NCI-H524 treated with DMSO at 0.1 percent for 48 hours (cell line): ENCODE data around the gene SSRP1.
"Not testable (repeated sequence)": the region's sequence is repeated elsewhere in the genome, so short reads cannot be mapped to it uniquely, and the experiment has no call there.

Experiments used
- DNase-seq: peaks from one replicate; lab custom pipeline; 2025; lab: John Stamatoyannopoulos, UW

Gene SSRP1

GRCh38 chr11:57300785-57301184, 34.9 kb downstream of the SSRP1 start:
- no peak for DNase-seq

GRCh38 chr11:57299150-57299737, 36.4 kb downstream of the SSRP1 start:
- DNase-seq = no peak

DNA sequence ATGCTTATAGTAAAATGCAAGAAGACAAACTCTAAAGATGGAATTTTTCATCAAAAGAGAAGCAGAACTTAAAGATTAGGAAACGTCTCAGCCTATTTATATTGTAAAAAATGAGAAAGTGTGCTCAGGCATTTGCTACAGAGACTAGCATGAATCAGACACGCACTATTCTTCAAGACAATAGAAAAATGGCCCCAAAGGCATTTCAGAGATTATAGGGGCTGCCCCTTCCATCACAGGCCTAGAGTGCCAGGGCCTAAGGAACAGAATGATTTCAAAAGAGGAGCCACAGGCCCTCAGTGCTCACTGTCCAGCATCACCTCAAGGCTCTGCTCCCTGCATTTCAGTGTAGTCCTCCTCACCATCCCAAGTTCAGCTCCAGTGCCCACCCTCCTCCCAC, 38.5 kb downstream of the SSRP1 start:
- no peak for DNase-seq

- DNase-seq = not testable (repeated sequence)
Measured at GRCh38 chr11:57296205-57296604, 39.5 kb downstream of the SSRP1 start.

- no peak for DNase-seq
Measured at GRCh38 chr11:57294225-57295131, 41.2 kb downstream of the SSRP1 start.

- DNase-seq = no peak
Measured at GRCh38 chr11:57290288-57290687, 45.4 kb downstream of the SSRP1 start.

GRCh38 chr11:57288771-57289579, 46.7 kb downstream of the SSRP1 start:
- no peak for DNase-seq

GRCh38 chr11:57287884-57288283, 47.8 kb downstream of the SSRP1 start:
- no peak for DNase-seq

DNA sequence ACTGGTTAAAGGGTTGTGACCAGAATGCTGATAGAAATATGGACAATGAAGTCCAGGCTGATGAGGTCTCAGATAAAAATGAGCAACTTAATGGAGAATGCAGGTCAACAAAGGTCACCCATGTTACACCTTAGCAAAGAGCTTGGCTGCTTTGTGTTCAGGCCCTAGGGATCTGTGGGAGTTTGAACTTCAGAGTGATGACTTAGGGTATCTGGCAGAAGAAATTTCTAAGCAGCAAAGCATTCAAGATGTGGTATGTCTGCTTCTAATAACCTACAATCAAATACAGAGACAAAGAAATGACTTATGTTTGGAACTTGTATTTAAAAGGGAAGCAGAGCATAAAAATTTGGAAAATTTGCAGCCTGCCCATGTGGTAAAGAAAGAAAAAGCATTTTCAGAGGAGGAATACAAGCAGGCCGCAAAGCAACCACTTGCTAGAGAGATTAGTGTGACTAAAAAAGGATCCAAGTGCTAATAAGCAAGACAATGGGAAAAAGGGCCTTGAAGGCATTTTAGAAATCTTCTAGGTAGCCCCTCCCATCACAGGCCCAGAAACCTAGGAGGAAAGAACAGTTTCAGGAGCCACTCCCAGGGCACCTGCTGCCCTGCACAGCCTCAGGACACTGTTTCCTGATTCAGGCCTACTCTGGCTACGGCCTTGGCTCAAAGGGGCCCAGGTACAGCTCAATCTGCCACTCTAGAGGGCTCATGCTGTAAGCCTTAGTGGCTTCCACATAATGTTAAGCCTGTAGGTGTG, 52.3 kb downstream of the SSRP1 start:
- no peak for DNase-seq

DNA sequence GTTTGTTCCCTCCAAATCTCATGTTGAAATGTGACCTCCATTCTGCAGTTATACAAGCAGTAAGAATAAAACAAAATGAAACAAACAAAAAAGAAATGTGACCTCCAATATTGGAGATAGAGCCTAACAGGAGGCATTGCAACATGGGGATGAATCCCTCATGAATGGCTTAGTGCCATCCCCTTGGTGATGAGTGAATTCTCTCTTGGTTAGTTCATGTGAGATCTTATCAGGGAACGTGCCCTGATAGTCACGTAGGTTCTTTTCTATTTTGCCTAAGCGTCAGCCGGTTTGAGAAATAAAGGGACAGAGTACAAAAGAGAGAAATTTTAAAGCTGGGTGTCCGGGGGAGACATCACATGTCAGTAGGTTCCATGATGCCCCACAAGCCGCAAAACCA, 54.1 kb downstream of the SSRP1 start:
- not testable (repeated sequence) for DNase-seq

GRCh38 chr11:57279116-57279515, 56.6 kb downstream of the SSRP1 start:
- no peak for DNase-seq

DNA sequence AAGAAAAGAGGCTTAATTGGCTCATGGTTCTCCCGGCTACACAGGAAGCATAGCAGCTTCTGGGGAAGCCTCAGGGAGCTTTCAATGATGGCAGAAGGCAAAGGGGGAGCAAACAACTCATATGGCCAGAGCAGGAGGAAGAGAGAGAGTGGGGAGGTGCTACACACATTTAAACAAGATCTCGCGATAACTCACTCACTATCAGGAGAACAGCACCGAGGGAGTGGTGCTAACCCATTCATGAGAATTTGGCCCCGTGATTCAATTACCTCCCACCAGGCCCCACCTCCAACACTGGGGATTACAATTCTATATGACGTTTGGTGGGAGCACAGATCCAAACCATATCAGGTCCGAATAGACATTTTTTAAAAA, 57.0 kb downstream of the SSRP1 start:
- no peak for DNase-seq

- peak; percentile 67 for DNase-seq
Measured at GRCh38 chr11:57277845-57278720, 57.6 kb downstream of the SSRP1 start.

DNA sequence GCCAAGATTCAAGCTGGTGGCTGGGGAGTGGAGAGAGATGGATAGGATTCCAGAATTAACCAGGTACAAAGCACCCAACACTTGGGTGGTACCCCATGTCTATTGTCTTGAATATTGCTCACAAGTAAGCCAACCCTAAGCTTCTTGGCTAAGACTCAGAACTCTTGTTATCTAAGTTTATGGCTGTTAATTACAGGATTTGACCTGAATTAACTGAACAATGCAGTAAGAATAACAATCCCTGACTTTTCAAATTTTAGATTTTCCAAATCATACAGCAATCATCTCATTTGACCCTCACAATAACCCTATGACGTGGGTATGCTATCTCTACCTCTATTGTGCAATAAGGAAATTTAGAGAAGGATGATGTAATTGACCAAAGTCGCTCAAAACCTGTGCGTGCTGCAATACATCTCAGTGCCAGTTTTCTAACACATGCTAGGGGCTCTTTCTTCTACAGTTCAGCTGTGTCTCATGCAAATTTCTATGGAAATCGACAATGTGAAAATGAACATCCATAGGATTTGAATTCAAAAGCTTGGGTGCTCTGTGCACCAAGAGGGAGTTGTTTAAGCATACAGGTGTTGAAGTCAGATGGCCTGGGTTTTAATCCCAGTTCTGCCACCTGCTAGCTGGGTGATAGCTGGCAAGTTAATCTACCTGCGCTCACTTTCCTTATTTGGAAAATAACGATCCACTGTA, 58.6 kb downstream of the SSRP1 start:
- DNase-seq = no peak

DNA sequence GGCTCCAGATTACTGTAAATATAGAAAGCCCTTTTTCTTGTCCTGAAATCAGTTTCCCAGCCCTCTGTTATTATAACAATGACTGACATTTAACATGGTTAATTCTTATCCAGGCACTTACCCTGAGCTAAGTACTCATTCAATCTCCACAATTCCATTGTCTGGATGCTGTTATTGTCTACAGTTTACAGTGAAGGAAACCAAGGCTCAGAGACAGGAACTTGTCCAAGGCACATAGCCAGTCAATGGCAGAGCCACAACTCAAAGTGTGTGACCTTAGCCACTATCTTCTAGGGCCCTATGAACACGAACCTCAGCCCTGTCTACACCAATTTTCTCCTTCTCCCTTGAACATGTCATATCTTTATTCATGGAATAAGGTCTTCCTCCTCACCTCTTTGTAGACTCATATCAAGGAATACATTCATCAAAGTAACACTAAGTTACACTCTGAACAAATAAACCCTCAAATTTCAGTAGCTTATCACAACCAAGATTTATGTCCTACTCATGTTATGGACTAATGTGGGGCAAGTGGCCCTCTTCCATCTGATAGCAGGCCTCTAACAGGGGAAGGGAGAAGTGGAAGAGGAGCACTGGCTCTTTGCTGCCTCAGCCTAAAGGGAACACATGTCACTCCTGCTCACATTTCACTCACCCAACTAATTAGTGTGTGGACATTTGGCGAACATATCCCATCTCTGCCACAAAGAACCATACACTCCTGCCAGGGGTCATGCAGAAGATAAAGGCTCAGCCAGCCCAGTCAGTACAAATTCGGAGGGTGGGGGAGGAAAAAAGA, 59.3 kb downstream of the SSRP1 start:
- peak; percentile 47 for DNase-seq
